Activated naive CD8-positive, alpha-beta T cell treated with anti-CD3 and anti-CD28 coated beads, Interleukin-2, amount 10 ng/mL, durations not matched to agents 7 days and 5 days (primary cell): ENCODE data around the gene SYNE2. TPM values are rescaled to one million over a fixed set of nuclear protein-coding genes. Genes with fewer than 3 reads are reported as not detected.

ENCODE experiments used
- ATAC-seq: fragments of 150-1000 bp; cut with Tn5 transposase; one replicate; pipeline ENCODE4 v1.10.0; 2021; ENCODE audit warnings: low read depth, moderate library complexity
- POLR2A ChIA-PET: fragments of 350-600 bp; sonication (Branson Sonifier 250); formaldehyde crosslinking; loops from one replicate; lab custom pipeline; 2021; ENCODE audit warnings: antibody characterized with exemption; lab: Charles Lee
- DNase-seq: peaks from one replicate; pipeline ENCODE4 v3.0.0; 2021
- H3K27ac Mint-ChIP-seq: one replicate; pipeline ENCODE4 v1.8.0; 2022; ENCODE audit warnings: mild to moderate bottlenecking, mixed read lengths
- H3K27me3 Mint-ChIP-seq: one replicate; pipeline ENCODE4 v1.8.0; 2022; ENCODE audit warnings: mild to moderate bottlenecking, moderate library complexity, mixed read lengths
- H3K36me3 Mint-ChIP-seq: one replicate; pipeline ENCODE4 v1.8.0; 2021; ENCODE audit warnings: mild to moderate bottlenecking, mixed read lengths
- H3K4me1 Mint-ChIP-seq: one replicate; pipeline ENCODE4 v1.8.0; 2021; ENCODE audit warnings: mixed read lengths
- H3K4me3 Mint-ChIP-seq: one replicate; pipeline ENCODE4 v1.8.0; 2022; ENCODE audit warnings: mild to moderate bottlenecking, moderate library complexity, mixed read lengths
- H3K9me3 Mint-ChIP-seq: one replicate; pipeline ENCODE4 v1.8.0; 2021; ENCODE audit warnings: mixed read lengths
- total RNA-seq, 2 experiments: library from RNA; stranded (reverse); gene quantifications; one replicate each; pipeline ENCODE4 v1.2.3, GENCODE V29; 2021

The SYNE2 gene
- total RNA-seq, 2 experiments from 2014 or later = 233 to 245 TPM

DNA sequence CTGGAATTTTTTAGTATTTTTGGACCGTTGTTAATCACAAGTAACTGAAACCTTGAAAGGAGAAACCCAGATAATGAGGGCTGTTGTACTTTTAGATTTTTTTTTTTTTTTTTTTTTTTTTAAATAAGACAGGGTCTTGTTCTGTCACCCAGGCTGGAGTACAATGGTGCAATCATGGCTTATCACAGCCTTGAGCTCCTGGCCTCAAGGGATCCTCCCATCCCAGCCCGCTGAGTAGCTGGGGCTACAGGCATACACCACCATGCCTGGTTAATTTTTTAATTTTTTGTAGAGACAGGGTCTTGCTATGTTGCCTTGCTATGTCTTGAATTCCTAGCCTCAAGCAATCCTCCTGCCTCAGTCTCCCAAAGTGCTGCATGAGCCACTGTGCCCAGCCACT is 211.6 kb downstream of the SYNE2 start:
- DNase-seq = no peak
- no peak overlapping the region for H3K27ac Mint-ChIP-seq
- H3K9me3 Mint-ChIP-seq = no peaks in the 10 kb centered on the region
- H3K4me3 Mint-ChIP-seq = no peak overlapping the region
- ATAC-seq = no peak
- H3K4me1 Mint-ChIP-seq = no peaks in the 10 kb centered on the region
- no peaks in the 10 kb centered on the region for H3K27me3 Mint-ChIP-seq
- peaks cover 24% of the 10 kb centered on the region for H3K36me3 Mint-ChIP-seq
- POLR2A ChIA-PET = interaction anchor here (0.7 kb wide), 1 partner anchor 68 kb away, joined by 4 read pairs; no protein-coding TSS in a partner anchor

- Mint-ChIP-seq H3K4me1 (peaks cover 1% of the 10 kb centered on the region), H3K27ac (peak overlapping the region; percentile 0), H3K36me3 (peaks cover 36% of the 10 kb centered on the region), H3K4me3 (no peak overlapping the region), H3K9me3 (no peaks in the 10 kb centered on the region), H3K27me3 (no peaks in the 10 kb centered on the region)
- POLR2A ChIA-PET = no interaction called here
- ATAC-seq (no peak), DNase-seq (no peak)
Measured at GRCh38 chr14:64069634-64070359, 217.0 kb downstream of the SYNE2 start.

- Mint-ChIP-seq H3K27ac (no peak overlapping the region), H3K36me3 (peaks cover 33% of the 10 kb centered on the region), H3K4me3 (no peak overlapping the region), H3K4me1 (no peaks in the 10 kb centered on the region), H3K27me3 (no peaks in the 10 kb centered on the region), H3K9me3 (no peaks in the 10 kb centered on the region)
- POLR2A ChIA-PET = interaction anchor here (0.6 kb wide), 1 partner anchor 253 kb away, joined by 3 read pairs; no protein-coding TSS in a partner anchor
- DNase-seq = no peak
- ATAC-seq = no peak
Measured at GRCh38 chr14:64074961-64075612, 222.3 kb downstream of the SYNE2 start.

GRCh38 chr14:64075613-64076005 is 222.8 kb downstream of the SYNE2 start:
- Mint-ChIP-seq H3K27ac (no peak overlapping the region), H3K36me3 (peaks cover 37% of the 10 kb centered on the region), H3K4me1 (no peaks in the 10 kb centered on the region), H3K9me3 (no peaks in the 10 kb centered on the region), H3K4me3 (no peak overlapping the region), H3K27me3 (no peaks in the 10 kb centered on the region)
- no peak for DNase-seq
- no peak for ATAC-seq
- POLR2A ChIA-PET = interaction anchor here (0.6 kb wide), 1 partner anchor 254 kb away, joined by 3 read pairs; no protein-coding TSS in a partner anchor

DNA sequence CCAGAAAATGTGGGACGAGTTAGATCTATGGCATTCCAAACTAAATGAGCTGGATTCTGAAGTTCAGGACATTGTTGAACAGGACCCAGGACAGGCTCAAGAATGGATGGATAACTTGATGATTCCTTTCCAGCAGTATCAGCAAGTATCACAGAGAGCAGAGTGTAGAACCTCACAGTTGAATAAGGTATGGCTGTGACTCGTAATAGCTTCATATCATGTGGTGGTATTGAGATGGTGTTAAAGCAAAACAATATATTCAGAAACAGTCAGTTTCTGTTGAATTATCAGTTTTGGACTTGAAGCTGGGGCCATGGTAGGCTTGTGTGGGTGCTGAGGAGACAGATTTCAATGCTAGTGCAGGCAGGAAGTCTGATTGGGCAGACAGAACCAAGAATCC is 227.6 kb downstream of the SYNE2 start:
- POLR2A ChIA-PET = no interaction called here
- H3K27ac Mint-ChIP-seq = no peak overlapping the region
- no peaks in the 10 kb centered on the region for H3K27me3 Mint-ChIP-seq
- peaks cover 33% of the 10 kb centered on the region for H3K36me3 Mint-ChIP-seq
- no peaks in the 10 kb centered on the region for H3K4me1 Mint-ChIP-seq
- no peaks in the 10 kb centered on the region for H3K9me3 Mint-ChIP-seq
- no peak for DNase-seq
- H3K4me3 Mint-ChIP-seq = no peak overlapping the region
- ATAC-seq = no peak

DNA sequence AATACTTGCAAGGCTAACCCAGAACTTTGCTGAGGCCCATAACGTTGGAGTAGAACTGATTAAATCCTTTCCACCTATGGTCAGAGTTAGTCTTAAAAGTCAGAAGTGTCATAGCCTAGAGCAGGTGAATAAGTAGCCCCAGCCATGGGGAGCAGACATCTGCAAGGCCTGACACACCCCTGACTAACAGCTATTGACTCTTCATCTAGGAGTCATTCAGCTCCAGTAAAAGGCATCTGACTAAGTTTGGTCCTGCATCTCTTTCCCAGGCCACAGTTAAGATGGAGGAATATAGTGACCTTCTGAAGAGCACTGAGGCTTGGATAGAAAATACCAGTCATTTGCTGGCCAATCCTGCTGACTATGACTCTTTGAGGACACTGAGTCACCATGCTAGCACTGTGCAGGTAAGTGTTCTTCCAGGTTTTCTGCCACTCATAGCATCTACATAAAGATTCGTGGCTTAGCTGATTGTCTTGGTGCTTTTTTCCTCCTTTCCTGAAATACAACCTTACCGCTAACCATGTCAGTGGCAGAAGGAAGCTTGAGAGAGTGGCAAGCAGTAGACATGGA is 228.5 kb downstream of the SYNE2 start:
- Mint-ChIP-seq H3K36me3 (peaks cover 36% of the 10 kb centered on the region), H3K27me3 (no peaks in the 10 kb centered on the region), H3K9me3 (no peaks in the 10 kb centered on the region), H3K27ac (no peak overlapping the region), H3K4me3 (no peak overlapping the region), H3K4me1 (no peaks in the 10 kb centered on the region)
- DNase-seq (no peak), ATAC-seq (no peak)
- POLR2A ChIA-PET = no interaction called here

DNA sequence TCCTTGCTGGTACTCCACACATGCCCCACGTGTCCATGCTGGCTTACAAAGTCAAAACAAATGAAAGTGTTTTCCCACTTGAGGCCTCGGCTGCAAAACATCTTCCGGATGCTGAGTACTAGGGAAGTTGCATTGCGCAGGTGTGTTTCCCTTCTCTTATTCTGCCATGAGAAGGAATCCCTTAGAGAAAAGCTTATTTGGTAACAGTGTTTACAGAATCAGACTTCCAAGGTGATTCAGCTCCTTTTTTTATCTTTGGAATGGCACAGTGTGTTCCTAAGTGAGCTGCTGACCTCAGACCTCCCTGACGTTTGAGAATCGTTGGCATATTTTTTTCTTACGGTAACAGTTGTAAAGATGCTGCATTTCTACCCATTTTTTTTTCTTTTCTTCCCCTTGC is 230.0 kb downstream of the SYNE2 start:
- ATAC-seq (no peak), DNase-seq (no peak)
- no peak overlapping the region for H3K27ac Mint-ChIP-seq
- POLR2A ChIA-PET = no interaction called here
- no peak overlapping the region for H3K4me3 Mint-ChIP-seq
- no peaks in the 10 kb centered on the region for H3K9me3 Mint-ChIP-seq
- H3K36me3 Mint-ChIP-seq = peaks cover 42% of the 10 kb centered on the region
- H3K4me1 Mint-ChIP-seq = no peaks in the 10 kb centered on the region
- no peaks in the 10 kb centered on the region for H3K27me3 Mint-ChIP-seq

DNA sequence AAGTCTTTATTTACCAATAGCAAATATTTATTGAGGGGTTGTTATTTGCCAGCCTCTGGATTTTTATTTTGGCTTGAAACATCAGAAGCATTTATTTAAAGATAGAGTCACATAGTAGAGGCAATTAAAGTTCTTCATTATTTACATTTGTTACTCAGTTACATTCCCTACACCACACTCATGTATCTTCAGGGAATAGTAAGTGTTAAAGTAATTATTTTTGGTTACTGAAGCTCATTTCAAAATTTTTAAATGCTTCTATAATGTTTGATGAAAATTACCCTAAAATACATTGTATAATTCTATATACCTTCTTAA is 235.8 kb downstream of the SYNE2 start:
- Mint-ChIP-seq H3K4me1 (no peaks in the 10 kb centered on the region), H3K9me3 (no peaks in the 10 kb centered on the region), H3K4me3 (no peak overlapping the region), H3K27me3 (no peaks in the 10 kb centered on the region), H3K36me3 (peaks cover 31% of the 10 kb centered on the region), H3K27ac (no peak overlapping the region)
- ATAC-seq (no peak), DNase-seq (no peak)
- POLR2A ChIA-PET = no interaction called here

GRCh38 chr14:64089920-64090319 is 237.1 kb downstream of the SYNE2 start:
- POLR2A ChIA-PET = no interaction called here

DNA sequence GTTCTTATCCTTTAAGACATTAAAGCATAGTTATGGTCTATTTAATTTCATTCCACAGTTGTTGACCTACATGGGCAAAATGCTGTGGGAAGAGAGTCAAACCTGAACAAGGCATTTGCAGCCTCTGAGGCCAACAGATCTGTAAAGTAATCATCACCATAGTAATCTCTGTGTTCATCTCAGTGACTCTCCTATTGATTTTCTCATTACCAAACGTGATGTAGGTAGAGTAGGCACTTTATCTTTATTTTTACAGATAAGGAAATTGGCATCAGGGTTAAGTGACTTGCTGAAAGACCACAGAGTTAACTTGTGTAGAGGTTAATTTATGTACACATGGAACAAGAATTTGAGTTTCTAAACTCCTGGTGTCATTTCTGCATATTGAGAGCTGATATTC is 238.4 kb downstream of the SYNE2 start:
- Mint-ChIP-seq H3K9me3 (no peaks in the 10 kb centered on the region), H3K4me3 (no peak overlapping the region), H3K36me3 (peaks cover 26% of the 10 kb centered on the region), H3K27ac (no peak overlapping the region), H3K4me1 (no peaks in the 10 kb centered on the region), H3K27me3 (no peaks in the 10 kb centered on the region)
- DNase-seq (no peak), ATAC-seq (no peak)
- POLR2A ChIA-PET = no interaction called here

More at GRCh38 chr14:64089920-64090319, 237.1 kb downstream of the SYNE2 start:
- no peak overlapping the region for H3K4me3 Mint-ChIP-seq
- H3K36me3 Mint-ChIP-seq = peaks cover 25% of the 10 kb centered on the region
- no peak for ATAC-seq
- H3K9me3 Mint-ChIP-seq = no peaks in the 10 kb centered on the region
- DNase-seq = no peak
- H3K4me1 Mint-ChIP-seq = no peaks in the 10 kb centered on the region
- H3K27me3 Mint-ChIP-seq = no peaks in the 10 kb centered on the region
- no peak overlapping the region for H3K27ac Mint-ChIP-seq

GRCh38 chr14:64092338-64092737 is 239.5 kb downstream of the SYNE2 start:
- Mint-ChIP-seq H3K36me3 (peaks cover 23% of the 10 kb centered on the region), H3K4me3 (no peak overlapping the region), H3K27ac (no peak overlapping the region), H3K4me1 (no peaks in the 10 kb centered on the region), H3K27me3 (no peaks in the 10 kb centered on the region), H3K9me3 (no peaks in the 10 kb centered on the region)
- DNase-seq (no peak), ATAC-seq (no peak)
- POLR2A ChIA-PET = no interaction called here

- POLR2A ChIA-PET = no interaction called here
- no peaks in the 10 kb centered on the region for H3K27me3 Mint-ChIP-seq
- DNase-seq = no peak
- no peaks in the 10 kb centered on the region for H3K4me1 Mint-ChIP-seq
- H3K9me3 Mint-ChIP-seq = no peaks in the 10 kb centered on the region
- H3K36me3 Mint-ChIP-seq = peaks cover 24% of the 10 kb centered on the region
- H3K27ac Mint-ChIP-seq = no peak overlapping the region
- no peak overlapping the region for H3K4me3 Mint-ChIP-seq
- no peak for ATAC-seq
Measured at GRCh38 chr14:64092940-64093339, 240.1 kb downstream of the SYNE2 start.

- peaks cover 37% of the 10 kb centered on the region for H3K36me3 Mint-ChIP-seq
- H3K27me3 Mint-ChIP-seq = no peaks in the 10 kb centered on the region
- H3K4me3 Mint-ChIP-seq = no peak overlapping the region
- POLR2A ChIA-PET = no interaction called here
- no peaks in the 10 kb centered on the region for H3K4me1 Mint-ChIP-seq
- no peak for DNase-seq
- H3K27ac Mint-ChIP-seq = no peak overlapping the region
- H3K9me3 Mint-ChIP-seq = no peaks in the 10 kb centered on the region
- ATAC-seq = no peak
Measured at GRCh38 chr14:64095620-64096019, 242.8 kb downstream of the SYNE2 start.

GRCh38 chr14:64098120-64098519 is 245.3 kb downstream of the SYNE2 start:
- peak overlapping the region; percentile 24 for H3K27ac Mint-ChIP-seq
- no peak for ATAC-seq
- no peak for DNase-seq
- H3K9me3 Mint-ChIP-seq = no peaks in the 10 kb centered on the region
- no peaks in the 10 kb centered on the region for H3K4me1 Mint-ChIP-seq
- H3K36me3 Mint-ChIP-seq = peaks cover 39% of the 10 kb centered on the region
- H3K27me3 Mint-ChIP-seq = no peaks in the 10 kb centered on the region
- H3K4me3 Mint-ChIP-seq = no peak overlapping the region
- POLR2A ChIA-PET = no interaction called here
